ENCODE results near the gene SUSD6.
A peak's percentile ranks its signal among the peaks of the same experiment; 100 is the strongest.

The SUSD6 gene

GRCh38 chr14:69611172-69612013 is at the start of gene SUSD6:
Gene SUSD6 (plus strand): TSS chr14:69611596. CDS start chr14:69658593, 46,997 bp downstream.
- FAIRE-seq (peak; percentile 97), DNase-seq (ENCODE audit: low spot score) (peak; percentile 100)

DNA sequence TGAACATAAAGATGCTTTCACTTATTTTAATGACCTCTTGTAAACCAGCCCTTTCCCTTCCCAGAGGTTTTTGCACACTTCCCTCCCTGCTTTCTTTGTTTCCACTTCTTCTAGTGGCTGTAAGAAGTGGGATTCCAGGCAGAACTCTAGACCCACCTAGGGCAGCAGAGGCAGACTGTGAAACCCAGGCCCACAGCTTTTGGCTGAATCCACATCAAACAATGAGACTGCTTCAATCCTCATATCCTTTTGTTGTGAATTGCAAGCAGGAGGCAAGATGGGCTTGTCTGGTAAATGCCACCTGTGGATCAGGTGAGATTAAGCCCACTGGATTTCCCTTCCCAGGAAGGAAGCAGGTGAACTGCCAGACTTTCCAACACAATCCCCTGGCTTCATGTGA is 49.5 kb upstream of the SUSD6 start:
- no peak for FAIRE-seq
- no peak for DNase-seq (ENCODE audit: low spot score)

DNA sequence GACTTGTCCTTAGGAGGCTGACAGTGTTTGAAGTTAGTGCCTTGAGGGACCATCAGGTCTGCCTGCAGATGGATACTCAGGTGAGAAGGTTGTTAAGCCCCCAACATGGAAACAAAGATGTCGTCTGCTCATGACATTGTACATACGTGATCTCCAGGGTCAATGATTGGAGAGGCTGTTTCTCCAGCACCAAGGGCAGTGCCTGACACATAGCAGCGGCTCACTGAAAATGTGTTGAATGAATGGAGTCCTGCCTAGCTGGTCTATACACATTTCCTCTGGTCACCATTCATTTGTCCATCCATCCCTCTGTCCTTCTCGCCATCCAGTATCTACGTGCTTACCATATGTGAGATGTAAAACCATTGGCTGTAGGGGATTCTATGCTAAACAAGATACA is 43.8 kb upstream of the SUSD6 start:
- FAIRE-seq (peak; percentile 96), DNase-seq (ENCODE audit: low spot score) (no peak)

DNA sequence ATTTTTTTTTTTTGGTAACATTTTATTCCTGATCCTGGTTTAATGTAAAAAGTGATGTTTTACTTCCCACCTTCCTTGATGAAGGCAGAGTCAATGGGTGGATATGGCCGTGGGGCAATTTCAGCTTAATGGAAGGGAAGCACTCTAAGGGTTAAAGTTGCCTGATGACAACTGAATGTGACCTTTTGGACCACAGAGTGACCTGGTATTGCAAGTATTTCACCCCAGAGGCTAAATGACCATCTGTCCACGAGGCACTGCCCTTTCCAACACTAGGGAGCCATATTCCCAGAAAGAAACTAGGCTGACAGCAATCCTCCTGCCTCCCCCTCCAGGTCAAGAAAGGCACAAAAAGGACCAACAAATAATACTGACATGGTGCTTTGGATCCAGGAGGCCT is 41.5 kb upstream of the SUSD6 start:
- DNase-seq (ENCODE audit: low spot score) (no peak), FAIRE-seq (no peak)

DNA sequence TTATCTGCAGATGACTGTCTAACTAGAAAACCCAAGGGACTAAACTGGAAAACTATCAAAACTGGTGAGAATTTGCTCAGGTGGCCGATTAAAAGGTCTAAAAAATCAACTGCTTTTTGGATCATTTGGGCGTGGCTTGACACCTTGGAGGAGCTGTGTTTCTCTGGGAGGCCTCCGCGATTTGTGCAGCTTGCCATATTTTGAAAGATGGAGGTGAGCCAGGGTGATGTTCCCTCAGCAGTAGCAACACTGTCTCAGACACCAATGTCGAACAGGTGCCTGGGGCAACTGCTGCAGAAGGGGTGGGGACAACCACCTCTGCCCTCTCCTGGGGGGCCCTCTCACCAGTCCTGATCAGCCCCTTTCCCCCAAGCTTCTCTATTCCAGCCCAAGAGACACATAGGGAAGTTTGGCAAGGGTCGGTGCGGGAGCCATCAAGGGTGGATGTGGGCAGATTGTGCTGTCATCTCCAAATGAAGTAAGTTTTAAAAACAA is 40.5 kb upstream of the SUSD6 start:
- FAIRE-seq, result peak; percentile 82
- DNase-seq (ENCODE audit: low spot score), result no peak

DNA sequence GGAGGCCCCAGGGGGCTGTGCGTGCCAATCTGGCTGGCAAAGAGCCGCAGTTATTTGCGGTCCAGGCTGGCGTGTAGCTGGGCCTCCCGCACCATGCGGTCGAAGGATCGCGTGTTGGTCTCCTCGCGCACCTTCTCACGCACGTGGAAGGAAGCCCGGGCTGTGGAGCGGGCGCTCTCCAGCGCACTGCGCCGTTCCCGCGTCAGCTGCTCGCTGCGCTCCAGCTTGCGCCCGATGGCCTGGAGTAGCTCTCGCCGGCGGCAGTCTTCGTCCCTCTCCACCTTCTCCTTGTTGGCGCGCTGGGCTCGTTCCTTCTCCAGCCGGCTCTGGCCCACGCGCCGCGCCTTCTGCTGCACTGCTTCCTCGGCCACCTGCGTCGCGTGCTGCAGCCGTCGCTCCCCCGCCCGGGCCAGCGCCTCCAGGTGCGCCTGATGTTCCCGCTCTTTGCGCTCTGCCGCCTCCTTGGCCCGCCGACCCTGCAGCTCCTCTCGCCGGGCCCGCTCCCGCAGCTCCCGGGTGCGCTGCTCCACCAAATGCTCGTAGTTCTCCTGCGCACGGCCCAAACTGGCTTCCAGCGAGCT is 39.9 kb upstream of the SUSD6 start:
- FAIRE-seq (peak; percentile 40), DNase-seq (ENCODE audit: low spot score) (no peak)

- peak; percentile 48 for DNase-seq (ENCODE audit: low spot score)
- no peak for FAIRE-seq
These were observed 39.2 kb upstream of the SUSD6 start for GRCh38 chr14:69572030-69572840.

GRCh38 chr14:69572841-69573135 is 38.6 kb upstream of the SUSD6 start:
- FAIRE-seq, result no peak
- no peak for DNase-seq (ENCODE audit: low spot score)

- DNase-seq (ENCODE audit: low spot score) (no peak), FAIRE-seq (no peak)
These were observed 38.1 kb upstream of the SUSD6 start for GRCh38 chr14:69573205-69573830.

GRCh38 chr14:69573831-69574262 is 37.5 kb upstream of the SUSD6 start:
- FAIRE-seq (no peak), DNase-seq (ENCODE audit: low spot score) (peak; percentile 57)

DNA sequence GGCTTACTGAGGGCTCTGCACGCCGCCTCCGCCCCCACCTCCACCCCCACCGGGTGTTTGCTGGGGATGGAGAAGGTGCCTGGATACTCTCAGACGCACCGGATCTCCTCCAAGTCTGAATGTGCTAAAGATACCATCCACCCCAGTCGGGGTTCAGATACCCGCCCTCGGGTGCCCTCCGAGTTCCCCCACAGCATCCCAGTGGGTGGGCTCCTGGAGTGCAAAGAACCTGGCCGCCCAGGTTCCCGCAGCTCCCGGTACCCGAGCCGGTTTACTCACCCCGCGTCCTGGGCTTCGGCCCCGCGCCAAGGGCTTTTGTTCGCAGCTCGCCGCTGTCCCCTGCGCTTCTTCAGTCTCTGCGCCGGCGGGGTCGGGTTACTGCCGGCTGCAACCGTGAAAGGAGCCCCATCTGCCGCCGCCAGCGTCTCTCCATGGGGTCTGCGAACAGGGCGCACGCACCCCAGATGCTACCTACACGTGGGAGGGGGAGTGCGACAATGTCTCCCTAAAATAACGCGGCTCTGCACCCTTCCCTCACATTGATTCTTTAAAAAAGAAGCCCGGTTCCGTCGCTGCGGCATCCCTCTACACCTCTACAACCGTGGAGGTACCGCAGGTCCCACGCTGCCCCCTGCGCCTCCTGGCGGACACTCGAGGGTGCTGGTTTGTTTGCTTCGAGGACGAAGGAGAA is 37.0 kb upstream of the SUSD6 start, which contains the start of gene CCDC177:
CCDC177 (minus strand) TSS at position 609 of the 691 bp plus-strand sequence. CDS start 1,249 bp downstream, outside the sequence.
- peak; percentile 91 for DNase-seq (ENCODE audit: low spot score)
- peak; percentile 92 for FAIRE-seq

- no peak for FAIRE-seq
- DNase-seq (ENCODE audit: low spot score), result no peak
These were observed 36.5 kb upstream of the SUSD6 start for GRCh38 chr14:69574954-69575295.

- no peak for DNase-seq (ENCODE audit: low spot score)
- no peak for FAIRE-seq
These were observed 31.9 kb upstream of the SUSD6 start for GRCh38 chr14:69579476-69579875.

DNA sequence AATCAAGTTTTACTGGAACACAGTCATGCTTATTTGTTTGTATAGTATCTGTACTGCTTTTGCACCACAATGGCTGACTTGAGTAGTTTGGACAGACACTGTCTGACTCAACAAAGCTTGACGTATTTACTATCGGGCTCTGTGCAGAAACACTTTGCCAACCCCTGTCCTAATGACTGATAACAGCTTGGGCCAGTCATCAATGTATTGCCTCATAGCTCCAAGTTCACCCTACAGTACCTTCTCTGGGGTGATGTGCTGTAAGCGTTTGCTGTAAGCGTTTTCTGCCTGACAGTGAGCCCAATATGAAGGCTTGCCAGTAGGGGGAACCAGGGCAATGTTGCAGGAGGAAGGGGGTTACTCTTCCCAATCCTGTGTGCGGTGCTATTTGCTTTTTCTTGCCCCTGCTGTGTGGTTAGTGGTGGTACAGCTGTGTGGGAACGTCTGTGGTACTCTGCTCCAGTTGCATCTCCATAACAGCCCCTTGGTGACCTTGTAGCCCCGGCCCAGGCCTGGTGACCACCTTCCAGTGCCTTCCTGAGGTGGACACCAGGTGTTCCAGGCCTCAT is 31.3 kb upstream of the SUSD6 start:
- DNase-seq (ENCODE audit: low spot score) (peak; percentile 67), FAIRE-seq (peak; percentile 84)

DNA sequence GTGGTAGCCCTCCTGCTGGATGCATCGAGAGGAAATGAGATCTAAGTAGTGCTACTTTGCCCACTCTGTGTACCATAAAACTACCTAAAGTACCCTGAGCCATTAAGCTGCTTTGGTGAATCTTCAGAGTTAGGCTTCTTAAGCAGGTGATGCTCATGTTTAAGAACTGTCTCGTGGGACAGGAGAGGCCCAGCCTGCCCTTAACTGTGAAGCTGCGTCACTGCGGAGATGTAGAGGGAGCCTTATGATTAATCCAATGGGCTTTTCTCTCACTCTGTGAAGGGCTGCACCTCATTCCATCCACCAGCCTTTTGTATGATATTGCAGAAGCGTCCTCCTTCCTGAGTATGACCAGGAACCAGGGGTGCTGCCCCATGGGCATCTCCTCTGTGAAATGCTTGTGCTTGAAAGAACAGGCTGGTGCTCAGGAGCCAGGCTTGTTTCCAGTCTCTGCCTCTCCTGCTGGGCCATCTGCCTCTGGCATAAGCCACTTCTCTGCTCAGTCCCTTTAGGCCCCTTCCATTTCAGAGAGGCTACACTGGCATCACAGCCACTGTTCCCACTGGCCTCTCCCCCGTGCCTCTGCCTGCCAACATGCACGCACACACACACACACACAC is 30.0 kb upstream of the SUSD6 start:
- FAIRE-seq (no peak), DNase-seq (ENCODE audit: low spot score) (no peak)

- FAIRE-seq, result no peak
- DNase-seq (ENCODE audit: low spot score), result no peak
These were observed 29.2 kb upstream of the SUSD6 start for GRCh38 chr14:69582212-69582611.

DNA sequence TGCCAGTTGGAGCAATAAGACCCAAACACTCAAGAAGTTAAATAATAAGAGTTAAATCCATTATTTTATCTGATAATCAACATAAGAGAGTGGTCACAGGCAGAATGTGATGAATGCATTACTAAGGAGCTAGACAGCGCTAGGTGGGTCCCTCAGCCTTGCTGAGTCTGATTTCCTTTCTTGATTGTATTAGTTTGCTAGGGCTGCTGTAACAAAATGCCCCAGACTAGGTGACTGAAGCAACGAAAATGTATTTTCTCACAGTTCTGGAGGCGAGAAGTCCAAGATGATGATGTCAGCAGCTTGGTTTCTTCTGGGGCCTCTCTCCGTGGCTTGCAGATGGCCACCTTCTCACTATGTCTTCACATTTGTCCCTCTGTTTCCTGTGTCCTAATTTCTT is 28.6 kb upstream of the SUSD6 start:
- DNase-seq (ENCODE audit: low spot score) (no peak), FAIRE-seq (no peak)

- DNase-seq (ENCODE audit: low spot score) (no peak), FAIRE-seq (peak; percentile 30)
These were observed 27.0 kb upstream of the SUSD6 start for GRCh38 chr14:69584389-69584788.

- FAIRE-seq, result no peak
- DNase-seq (ENCODE audit: low spot score), result no peak
These were observed 25.0 kb upstream of the SUSD6 start for GRCh38 chr14:69586404-69586803.

GRCh38 chr14:69587389-69587788 is 24.0 kb upstream of the SUSD6 start:
- DNase-seq (ENCODE audit: low spot score), result no peak
- FAIRE-seq, result no peak

All from urothelium cell line (cell line).